ENCODE data around the gene UBE2G1.

- TF ChIP-seq POLR2A (IDR thresholded peaks at IDR 0.05; ENCODE audit: control extremely low read depth in 1 of 2, low read depth in 2 of 2, low read length in 2 of 2) (no peak), USF2 (IDR thresholded peaks at IDR 0.05; ENCODE audit: low read length) (no peak), EZH2 (IDR thresholded peaks at IDR 0.05; ENCODE audit: low read depth, low read length, severe bottlenecking) (no peak), CTCF (IDR thresholded peaks at IDR 0.05; ENCODE audit: control extremely low read depth in 1 of 3, insufficient read depth in 1 of 3, low read depth in 1 of 3, low read length in 3 of 3) (no peak), EGR1 (IDR thresholded peaks at IDR 0.05; ENCODE audit: borderline replicate concordance, low read depth, low read length) (no peak), GABPA (IDR thresholded peaks at IDR 0.05; ENCODE audit: borderline replicate concordance, insufficient read depth, low read length) (no peak), SP1 (IDR thresholded peaks at IDR 0.05; ENCODE audit: low read depth, low read length) (no peak), RFX5 (IDR thresholded peaks at IDR 0.05; ENCODE audit: borderline replicate concordance, low read depth, low read length) (no peak), ZNF274 (IDR thresholded peaks at IDR 0.05; ENCODE audit: borderline replicate concordance, extremely low read depth, low read length) (no peak), BRCA1 (IDR thresholded peaks at IDR 0.05; ENCODE audit: low read depth, low read length) (no peak), SIN3A (conservative IDR thresholded peaks at IDR 0.05 in 1 of 2, IDR thresholded peaks at IDR 0.05 in 1 of 2; ENCODE audit: low read depth in 1 of 2, low read length in 2 of 2) (no peak), BACH1 (IDR thresholded peaks at IDR 0.05; ENCODE audit: low read length) (no peak), CREB1 (IDR thresholded peaks at IDR 0.05) (no peak)
These were observed 96.6 kb downstream of the UBE2G1 start for GRCh38 chr17:4269915-4270314.

Measured in H1 (cell line).